ENCODE measurements around the gene P3H2. TPM values are rescaled to one million over a fixed set of nuclear protein-coding genes. Genes with fewer than 3 reads are reported as not detected.

P3H2 gene
- total RNA-seq, 4 donors from 2014 or later = 4.2 to 20.2 (median 5.7) TPM

GRCh38 chr3:190125436-190126068 lies 4.9 kb upstream of the P3H2 start:
- Histone ChIP-seq H3K27me3 (no peaks in the 10 kb centered on the region), H3K4me3 (replicated peaks in 1 of 3) (no peak overlapping the region), H3K36me3 (no peaks in the 10 kb centered on the region), H3K27ac (no peak overlapping the region), H3K4me1 (peaks cover 0 to 5% of the 10 kb centered on the region in 2 donors), H3K9me3 (no peaks in the 10 kb centered on the region)
- intact Hi-C loops (cut with DNase I) = no loop called here
- DNase-seq = no peak
- 80 to 85% methylated on average over 9 of the region's 9 CpGs for WGBS, 2 donors
- TF ChIP-seq CTCF (IDR thresholded peaks at IDR 0.05) (no peak), POLR2A (IDR thresholded peaks at IDR 0.05) (no peak)

- 65 to 75% methylated on average over 3 of the region's 3 CpGs for WGBS, 2 donors
Observed at GRCh38 chr3:190124067-190124466, 3.4 kb upstream of the P3H2 start.

GRCh38 chr3:190122198-190122771 lies 1.6 kb upstream of the P3H2 start:
- Histone ChIP-seq H3K4me1 (peaks cover 0 to 5% of the 10 kb centered on the region in 2 donors), H3K27me3 (no peaks in the 10 kb centered on the region), H3K9me3 (no peaks in the 10 kb centered on the region), H3K36me3 (no peaks in the 10 kb centered on the region), H3K27ac (no peak overlapping the region), H3K4me3 (replicated peaks in 1 of 3) (no peak overlapping the region)
- intact Hi-C loops (cut with DNase I) = no loop called here
- TF ChIP-seq CTCF (IDR thresholded peaks at IDR 0.05) (no peak), POLR2A (IDR thresholded peaks at IDR 0.05) (no peak)
- DNase-seq = no peak
- 80 to 81% methylated on average over 8 of the region's 8 CpGs for WGBS, 2 donors

More at GRCh38 chr3:190124067-190124466, 3.4 kb upstream of the P3H2 start:
- H3K27ac ChIP-seq = no peak overlapping the region
- H3K4me1 ChIP-seq = peaks cover 0 to 5% of the 10 kb centered on the region in 2 donors
- intact Hi-C loops (cut with DNase I) = no loop called here
- H3K36me3 ChIP-seq = no peaks in the 10 kb centered on the region
- no peaks in the 10 kb centered on the region for H3K27me3 ChIP-seq
- no peak overlapping the region for H3K4me3 ChIP-seq (replicated peaks in 1 of 3)
- TF ChIP-seq CTCF (IDR thresholded peaks at IDR 0.05) = no peak
- no peak for TF ChIP-seq POLR2A (IDR thresholded peaks at IDR 0.05)
- H3K9me3 ChIP-seq = no peaks in the 10 kb centered on the region
- DNase-seq = no peak

GRCh38 chr3:190121383-190121782 lies 686 bp upstream of the P3H2 start:
- Histone ChIP-seq H3K4me1 (peaks cover 0 to 5% of the 10 kb centered on the region in 2 donors), H3K27me3 (no peaks in the 10 kb centered on the region), H3K27ac (no peak overlapping the region), H3K4me3 (replicated peaks in 1 of 3) (no peak overlapping the region), H3K9me3 (no peaks in the 10 kb centered on the region), H3K36me3 (no peaks in the 10 kb centered on the region)
- WGBS, 2 donors = 80 to 88% methylated on average over 12 of the region's 12 CpGs
- no peak for TF ChIP-seq CTCF (IDR thresholded peaks at IDR 0.05)
- TF ChIP-seq POLR2A (IDR thresholded peaks at IDR 0.05) = no peak
- intact Hi-C loops (cut with DNase I) = no loop called here
- DNase-seq = peak in 1 of 2 donors; percentile 4

GRCh38 chr3:190121061-190121377 lies 322 bp upstream of the P3H2 start:
- H3K36me3 ChIP-seq = no peaks in the 10 kb centered on the region
- DNase-seq = no peak
- H3K27me3 ChIP-seq = no peaks in the 10 kb centered on the region
- intact Hi-C loops (cut with DNase I) = no loop called here
- TF ChIP-seq POLR2A (IDR thresholded peaks at IDR 0.05) = no peak
- no peak for TF ChIP-seq CTCF (IDR thresholded peaks at IDR 0.05)
- peaks cover 0 to 5% of the 10 kb centered on the region in 2 donors for H3K4me1 ChIP-seq
- 32 to 57% methylated on average over 8 to 13 of the region's 13 CpGs for WGBS, 2 donors
- H3K9me3 ChIP-seq = no peaks in the 10 kb centered on the region
- no peak overlapping the region for H3K27ac ChIP-seq
- peak overlapping the region in 1 of 3 donors; percentile 59 for H3K4me3 ChIP-seq (replicated peaks in 1 of 3)

All from thyroid gland (tissue), 4 donors.